Skeletal muscle satellite cell (primary cell): ENCODE results near the gene PDX1.
"Not testable (repeated sequence)": the region's sequence is repeated elsewhere in the genome, so short reads cannot be mapped to it uniquely, and the experiment has no call there.

Experiments used
- H3K27me3 ChIP-seq: 2 replicates; pipeline ENCODE4 v1.7.0; 2013; ENCODE audit warnings: low read length; ENCODE audit not compliant: control insufficient read depth, insufficient read depth
- H3K36me3 ChIP-seq: 2 replicates; pipeline ENCODE4 v1.7.0; 2013; ENCODE audit warnings: mild to moderate bottlenecking, control low read depth, low read length; ENCODE audit not compliant: insufficient read depth
- H3K4me1 ChIP-seq: 2 replicates; pipeline ENCODE4 v1.7.0; 2013; ENCODE audit warnings: low read length; ENCODE audit not compliant: control insufficient read depth, insufficient read depth
- H3K4me2 ChIP-seq: 2 replicates; pipeline ENCODE4 v1.7.0; 2013; ENCODE audit warnings: mild to moderate bottlenecking, low read length
- H3K4me3 ChIP-seq: 2 replicates; pipeline ENCODE4 v1.7.0; 2013; ENCODE audit warnings: low read length
- H3K9ac ChIP-seq: 2 replicates; pipeline ENCODE4 v1.7.0; 2013; ENCODE audit warnings: mild to moderate bottlenecking, low read depth, low read length, moderate library complexity
- H3K9me3 ChIP-seq: replicated peaks from 2 replicates; pipeline ENCODE4 v1.7.0; 2013; ENCODE audit warnings: mild to moderate bottlenecking, control low read depth, low read length

PDX1 gene

GRCh38 chr13:27962982-27963381 is 43.2 kb downstream of the PDX1 start:
- H3K27me3 ChIP-seq = peaks cover 92% of the 10 kb centered on the region
- no peak overlapping the region for H3K9ac ChIP-seq
- H3K9me3 ChIP-seq = no peaks in the 10 kb centered on the region
- peaks cover 8% of the 10 kb centered on the region for H3K4me1 ChIP-seq
- no peaks in the 10 kb centered on the region for H3K36me3 ChIP-seq
- no peak overlapping the region for H3K4me2 ChIP-seq
- H3K4me3 ChIP-seq = no peak overlapping the region

DNA sequence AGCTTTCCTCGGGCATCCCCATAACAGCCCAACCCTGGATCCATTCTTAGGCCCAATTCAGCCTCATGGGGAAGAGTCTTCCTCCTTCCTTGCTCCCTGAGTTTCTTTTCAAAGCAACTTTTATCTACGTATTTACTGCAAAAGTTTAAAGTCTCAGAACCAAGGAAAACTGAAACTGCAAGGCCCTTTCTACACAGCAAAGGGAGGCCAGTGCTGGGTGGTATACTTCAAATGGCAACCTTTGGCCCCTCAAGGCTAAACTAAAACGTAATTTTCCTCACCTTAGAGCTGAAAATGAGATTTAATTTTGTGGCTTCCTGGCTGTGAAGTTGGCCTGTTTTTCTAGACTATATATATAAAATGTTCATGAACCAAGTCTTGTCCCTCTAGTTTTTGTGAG is 43.7 kb downstream of the PDX1 start:
- Histone ChIP-seq H3K4me3 (no peak overlapping the region), H3K9me3 (no peaks in the 10 kb centered on the region), H3K36me3 (no peaks in the 10 kb centered on the region), H3K4me1 (peaks cover 8% of the 10 kb centered on the region), H3K27me3 (peaks cover 93% of the 10 kb centered on the region), H3K4me2 (no peak overlapping the region), H3K9ac (no peak overlapping the region)

- not testable (repeated sequence) for H3K36me3 ChIP-seq
Observed at GRCh38 chr13:27964206-27964605, 44.4 kb downstream of the PDX1 start.

GRCh38 chr13:27964741-27965323 is 45.0 kb downstream of the PDX1 start:
- H3K4me1 ChIP-seq = peaks cover 8% of the 10 kb centered on the region
- no peak overlapping the region for H3K4me2 ChIP-seq
- H3K4me3 ChIP-seq = no peak overlapping the region
- no peaks in the 10 kb centered on the region for H3K9me3 ChIP-seq
- no peak overlapping the region for H3K9ac ChIP-seq
- peaks cover 94% of the 10 kb centered on the region for H3K27me3 ChIP-seq
- no peaks in the 10 kb centered on the region for H3K36me3 ChIP-seq

More at GRCh38 chr13:27964206-27964605, 44.4 kb downstream of the PDX1 start:
- H3K4me1 ChIP-seq, H3K4me2 ChIP-seq, H3K4me3 ChIP-seq, H3K9ac ChIP-seq, H3K9me3 ChIP-seq: not testable (repeated sequence)
- peaks cover 93% of the 10 kb centered on the region for H3K27me3 ChIP-seq

GRCh38 chr13:27965343-27965739 is 45.5 kb downstream of the PDX1 start:
- Histone ChIP-seq H3K4me1 (peaks cover 7% of the 10 kb centered on the region), H3K4me3 (no peak overlapping the region), H3K9me3 (no peaks in the 10 kb centered on the region), H3K27me3 (peaks cover 94% of the 10 kb centered on the region), H3K36me3 (no peaks in the 10 kb centered on the region), H3K9ac (no peak overlapping the region), H3K4me2 (no peak overlapping the region)

- peaks cover under 1% of the 10 kb centered on the region for H3K4me1 ChIP-seq
Observed at GRCh38 chr13:27965740-27966640, 46.2 kb downstream of the PDX1 start.

GRCh38 chr13:27966641-27967202 is 46.9 kb downstream of the PDX1 start:
- Histone ChIP-seq H3K9me3 (no peaks in the 10 kb centered on the region), H3K4me2 (no peak overlapping the region), H3K4me3 (no peak overlapping the region), H3K27me3 (peaks cover 94% of the 10 kb centered on the region), H3K36me3 (no peaks in the 10 kb centered on the region), H3K9ac (no peak overlapping the region), H3K4me1 (no peaks in the 10 kb centered on the region)

More at GRCh38 chr13:27965740-27966640, 46.2 kb downstream of the PDX1 start:
- H3K9me3 ChIP-seq = no peaks in the 10 kb centered on the region
- no peaks in the 10 kb centered on the region for H3K36me3 ChIP-seq
- H3K27me3 ChIP-seq = peaks cover 94% of the 10 kb centered on the region
- no peak overlapping the region for H3K4me3 ChIP-seq
- no peak overlapping the region for H3K9ac ChIP-seq
- H3K4me2 ChIP-seq = no peak overlapping the region

DNA sequence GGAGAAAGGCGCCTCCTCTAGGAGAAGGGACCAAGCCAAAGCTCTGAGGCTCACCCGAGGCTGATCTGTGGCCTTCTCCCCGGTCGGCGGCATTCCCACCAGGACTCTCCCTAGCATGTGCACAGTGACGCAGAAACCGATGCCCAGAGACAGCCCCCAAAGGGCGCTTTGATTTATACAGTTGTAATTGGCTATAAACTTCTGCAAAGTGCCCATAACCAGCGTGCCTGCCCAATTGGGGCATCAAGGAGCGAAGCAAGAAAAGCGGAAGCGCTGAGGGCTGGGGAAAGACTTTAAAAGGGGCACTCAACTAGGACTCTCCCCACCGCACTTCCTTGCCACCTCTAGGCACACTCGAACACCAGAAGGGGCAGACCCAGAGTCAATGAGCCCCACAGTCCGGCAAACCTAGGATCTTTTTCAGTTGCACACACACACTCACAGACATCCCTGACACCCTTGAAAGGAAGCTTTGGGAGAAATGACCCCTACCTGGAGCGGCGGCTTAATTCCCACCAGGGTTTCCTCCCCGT is 47.5 kb downstream of the PDX1 start:
- Histone ChIP-seq H3K4me2 (no peak overlapping the region), H3K36me3 (no peaks in the 10 kb centered on the region), H3K27me3 (peaks cover 95% of the 10 kb centered on the region), H3K9ac (no peak overlapping the region), H3K4me3 (no peak overlapping the region), H3K4me1 (no peaks in the 10 kb centered on the region), H3K9me3 (no peaks in the 10 kb centered on the region)

DNA sequence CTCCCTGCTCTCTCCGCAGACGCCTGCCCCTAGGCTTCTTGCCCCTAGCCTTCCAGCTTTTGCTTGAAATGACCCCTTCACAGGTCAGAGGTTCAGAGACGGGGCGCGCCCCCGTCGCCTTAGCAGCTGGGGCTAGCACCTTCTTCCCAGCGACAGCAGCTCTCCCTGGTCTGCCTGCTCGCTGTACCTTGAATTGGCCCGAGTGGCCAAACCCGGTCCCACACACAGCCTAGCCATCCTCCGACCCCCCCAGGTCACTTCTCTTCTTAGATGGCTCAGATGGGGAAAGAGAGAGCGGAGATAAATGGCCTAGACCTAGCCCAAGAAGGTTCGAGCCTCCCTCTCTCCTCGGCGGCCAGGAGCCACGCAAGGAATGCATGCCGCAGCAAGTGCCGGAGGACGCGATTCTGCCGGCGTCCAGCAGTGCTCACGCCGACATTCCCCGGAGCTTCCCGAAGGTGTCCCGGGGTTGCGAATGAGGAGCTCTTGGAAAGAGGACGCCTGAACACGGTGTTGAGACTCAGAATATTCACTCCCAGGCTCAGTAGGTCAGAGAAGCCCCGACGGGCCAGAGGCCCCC is 48.0 kb downstream of the PDX1 start:
- Histone ChIP-seq H3K4me2 (no peak overlapping the region), H3K9ac (no peak overlapping the region), H3K9me3 (no peaks in the 10 kb centered on the region), H3K36me3 (no peaks in the 10 kb centered on the region), H3K27me3 (peaks cover 95% of the 10 kb centered on the region), H3K4me1 (no peaks in the 10 kb centered on the region), H3K4me3 (no peak overlapping the region)

- Histone ChIP-seq H3K4me2 (no peak overlapping the region), H3K27me3 (peaks cover 95% of the 10 kb centered on the region), H3K36me3 (no peaks in the 10 kb centered on the region), H3K9ac (no peak overlapping the region), H3K9me3 (no peaks in the 10 kb centered on the region), H3K4me3 (no peak overlapping the region), H3K4me1 (no peaks in the 10 kb centered on the region)
Observed at GRCh38 chr13:27968316-27969081, 48.7 kb downstream of the PDX1 start.
